Smooth muscle cell (in vitro differentiated cells): ENCODE measurements around the gene C12orf56. TPM values are rescaled to one million over a fixed set of nuclear protein-coding genes. Genes with fewer than 3 reads are reported as not detected.
"Not testable (repeated sequence)": the region's sequence is repeated elsewhere in the genome, so short reads cannot be mapped to it uniquely, and the experiment has no call there.

Source experiments
- DNase-seq: peaks from one replicate; lab custom pipeline; 2025; ENCODE audit not compliant: unreplicated experiment; lab: John Stamatoyannopoulos, UW
- H2AFZ ChIP-seq: fragments of 200-600 bp; sonication (generic); 2 replicates; pipeline ENCODE4 v1.6.0; 2016; ENCODE audit warnings: antibody characterized with exemption, low read depth, mild to moderate bottlenecking
- H3F3A ChIP-seq: fragments of 200-600 bp; sonication (generic); 2 replicates; pipeline ENCODE4 v1.6.0; 2017; ENCODE audit warnings: antibody characterized with exemption, low read depth
- H3K27ac ChIP-seq: fragments of 200-600 bp; sonication (generic); 2 replicates; pipeline ENCODE4 v1.5.1; 2016; ENCODE audit warnings: low read depth, mild to moderate bottlenecking
- H3K27me3 ChIP-seq: fragments of 200-600 bp; sonication (generic); 2 replicates; pipeline ENCODE4 v1.6.1; 2016; ENCODE audit warnings: low read depth, mild to moderate bottlenecking
- H3K36me3 ChIP-seq: fragments of 200-600 bp; sonication (generic); 2 replicates; pipeline ENCODE4 v1.5.1; 2016; ENCODE audit warnings: low read depth
- H3K4me1 ChIP-seq: fragments of 200-600 bp; sonication (generic); 2 replicates; pipeline ENCODE4 v1.5.1; 2016; ENCODE audit warnings: low read depth
- H3K4me2 ChIP-seq: fragments of 200-600 bp; sonication (generic); 2 replicates; pipeline ENCODE4 v1.6.0; 2016; ENCODE audit warnings: mild to moderate bottlenecking
- H3K4me3 ChIP-seq: fragments of 200-600 bp; sonication (generic); 2 replicates; pipeline ENCODE4 v1.5.1; 2016; ENCODE audit warnings: mild to moderate bottlenecking
- H3K79me2 ChIP-seq: fragments of 200-600 bp; sonication (generic); 2 replicates; pipeline ENCODE4 v1.6.0; 2016; ENCODE audit warnings: low read depth, mild to moderate bottlenecking
- H3K9ac ChIP-seq: fragments of 200-600 bp; sonication (generic); 2 replicates; pipeline ENCODE4 v1.6.0; 2016; ENCODE audit warnings: low read depth
- H3K9me3 ChIP-seq: fragments of 200-600 bp; sonication (generic); replicated peaks from 2 replicates; pipeline ENCODE4 v1.5.1; 2016; ENCODE audit warnings: low read depth
- H4K20me1 ChIP-seq: fragments of 200-600 bp; sonication (generic); 2 replicates; pipeline ENCODE4 v1.6.0; 2016; ENCODE audit warnings: low read depth
- CTCF ChIP-seq: fragments of 200-600 bp; sonication (generic); IDR thresholded peaks from 2 replicates; pipeline ENCODE4 v1.5.1; 2017; ENCODE audit warnings: borderline replicate concordance, mild to moderate bottlenecking, antibody characterized with exemption; ENCODE audit not compliant: insufficient read depth, poor library complexity, severe bottlenecking
- WGBS: methylation state at CpG from one replicate; pipeline ENCODE4 v1.1.7; 2016; ENCODE audit warnings: low lambda C conversion rate; 5-methylcytosine and 5-hydroxymethylcytosine counted together
- polyA plus RNA-seq: library from polyadenylated mRNA; unstranded; fragments of >200 nt; fragmentation: Nextera tagmentation; extraction: Ambion mirVana; gene quantifications from 2 replicates; pipeline ENCODE4 v1.2.1, GENCODE V29; 2016
- total RNA-seq: library from RNA; depleted of rRNA; stranded (reverse); fragments of >200 nt; gene quantifications from 2 replicates; pipeline ENCODE4 v1.2.3, GENCODE V29; 2014

C12orf56 gene
- total and polyA plus RNA-seq, 2 experiments from 2014 or later, result 0.67 to 1.1 TPM

- DNase-seq, result no peak
- WGBS, result 71% methylated on average over 2 of the region's 2 CpGs
- H4K20me1 ChIP-seq, result no peaks in the 10 kb centered on the region
- no peaks in the 10 kb centered on the region for H3F3A ChIP-seq
- H3K9me3 ChIP-seq, result no peaks in the 10 kb centered on the region
- no peaks in the 10 kb centered on the region for H3K27me3 ChIP-seq
- no peak overlapping the region for H3K9ac ChIP-seq
- no peak overlapping the region for H3K4me3 ChIP-seq
- H3K4me1 ChIP-seq, result no peaks in the 10 kb centered on the region
- H2AFZ ChIP-seq, result no peak overlapping the region
- no peaks in the 10 kb centered on the region for H3K36me3 ChIP-seq
- no peak overlapping the region for H3K4me2 ChIP-seq
- no peak for TF ChIP-seq CTCF
- H3K79me2 ChIP-seq, result no peaks in the 10 kb centered on the region
- H3K27ac ChIP-seq, result no peak overlapping the region
Observed at GRCh38 chr12:64325055-64325454, 65.5 kb downstream of the C12orf56 start.

- Histone ChIP-seq H2AFZ (no peak overlapping the region), H3K9me3 (no peaks in the 10 kb centered on the region), H3K27ac (no peak overlapping the region), H4K20me1 (no peaks in the 10 kb centered on the region), H3K4me1 (no peaks in the 10 kb centered on the region), H3K4me2 (no peak overlapping the region), H3K9ac (no peak overlapping the region), H3K27me3 (no peaks in the 10 kb centered on the region), H3K36me3 (no peaks in the 10 kb centered on the region), H3K79me2 (no peaks in the 10 kb centered on the region), H3K4me3 (no peak overlapping the region), H3F3A (no peaks in the 10 kb centered on the region)
- TF ChIP-seq CTCF, result no peak
- WGBS, result 69% methylated on average over 3 of the region's 3 CpGs
- DNase-seq, result no peak
Observed at GRCh38 chr12:64323476-64324225, 66.9 kb downstream of the C12orf56 start.

GRCh38 chr12:64323006-64323405 lies 67.6 kb downstream of the C12orf56 start:
- Histone ChIP-seq H3K9ac (no peak overlapping the region), H3K79me2 (no peaks in the 10 kb centered on the region), H3K4me1 (no peaks in the 10 kb centered on the region), H4K20me1 (no peaks in the 10 kb centered on the region), H3K27ac (no peak overlapping the region), H3K4me3 (no peak overlapping the region), H2AFZ (no peak overlapping the region), H3K4me2 (no peak overlapping the region), H3F3A (no peaks in the 10 kb centered on the region), H3K27me3 (no peaks in the 10 kb centered on the region), H3K9me3 (no peaks in the 10 kb centered on the region), H3K36me3 (no peaks in the 10 kb centered on the region)
- DNase-seq, result no peak
- no peak for TF ChIP-seq CTCF
- 77% methylated on average over 4 of the region's 4 CpGs for WGBS

- TF ChIP-seq CTCF, result no peak
- Histone ChIP-seq H3K79me2 (no peaks in the 10 kb centered on the region), H3K36me3 (no peaks in the 10 kb centered on the region), H3K9me3 (no peaks in the 10 kb centered on the region), H3K4me3 (no peak overlapping the region), H3K27me3 (no peaks in the 10 kb centered on the region), H3K4me1 (no peaks in the 10 kb centered on the region), H3K27ac (no peak overlapping the region), H3K4me2 (no peak overlapping the region), H4K20me1 (no peaks in the 10 kb centered on the region), H2AFZ (no peak overlapping the region), H3F3A (no peaks in the 10 kb centered on the region), H3K9ac (no peak overlapping the region)
- no peak for DNase-seq
- WGBS, result 83% methylated on average over 1 of the region's 1 CpG
Observed at GRCh38 chr12:64320611-64321010, 69.9 kb downstream of the C12orf56 start.

GRCh38 chr12:64319540-64320225 lies 70.9 kb downstream of the C12orf56 start:
- H3K4me1 ChIP-seq, H4K20me1 ChIP-seq, H3F3A ChIP-seq, H3K79me2 ChIP-seq, H3K27me3 ChIP-seq, H3K27ac ChIP-seq, H3K4me3 ChIP-seq, H2AFZ ChIP-seq, H3K36me3 ChIP-seq, DNase-seq, H3K4me2 ChIP-seq, H3K9me3 ChIP-seq, H3K9ac ChIP-seq: not testable (repeated sequence)
- 91% methylated on average over 23 of the region's 23 CpGs for WGBS
